Testis (tissue), 2 donors: ENCODE data around the gene POU3F1.
A peak's percentile ranks its signal among the peaks of the same experiment; 100 is the strongest.

Source experiments
- POLR2A ChIP-seq: fragments of 450-650 bp; IDR thresholded peaks from one replicate; pipeline ENCODE4 v1.6.1; 2017; ENCODE audit warnings: antibody characterized with exemption, mild to moderate bottlenecking, moderate library complexity
- TF ChIP-seq, protein P1 (sequence below), 3 experiments: fragments of 450-650 bp in 2 of 3; fragments of 200-600 bp in 1 of 3; sonication (generic) in 1 of 3; IDR thresholded peaks; one replicate each; pipeline ENCODE4 v1.5.1; 2016 to 2019; ENCODE audit warnings: antibody characterized with exemption in 3 of 3, mild to moderate bottlenecking in 2 of 3, moderate library complexity in 1 of 3

GRCh38 chr1:38018864-38019343 lies 27.7 kb downstream of the POU3F1 start:
- TF ChIP-seq, protein P1, sequence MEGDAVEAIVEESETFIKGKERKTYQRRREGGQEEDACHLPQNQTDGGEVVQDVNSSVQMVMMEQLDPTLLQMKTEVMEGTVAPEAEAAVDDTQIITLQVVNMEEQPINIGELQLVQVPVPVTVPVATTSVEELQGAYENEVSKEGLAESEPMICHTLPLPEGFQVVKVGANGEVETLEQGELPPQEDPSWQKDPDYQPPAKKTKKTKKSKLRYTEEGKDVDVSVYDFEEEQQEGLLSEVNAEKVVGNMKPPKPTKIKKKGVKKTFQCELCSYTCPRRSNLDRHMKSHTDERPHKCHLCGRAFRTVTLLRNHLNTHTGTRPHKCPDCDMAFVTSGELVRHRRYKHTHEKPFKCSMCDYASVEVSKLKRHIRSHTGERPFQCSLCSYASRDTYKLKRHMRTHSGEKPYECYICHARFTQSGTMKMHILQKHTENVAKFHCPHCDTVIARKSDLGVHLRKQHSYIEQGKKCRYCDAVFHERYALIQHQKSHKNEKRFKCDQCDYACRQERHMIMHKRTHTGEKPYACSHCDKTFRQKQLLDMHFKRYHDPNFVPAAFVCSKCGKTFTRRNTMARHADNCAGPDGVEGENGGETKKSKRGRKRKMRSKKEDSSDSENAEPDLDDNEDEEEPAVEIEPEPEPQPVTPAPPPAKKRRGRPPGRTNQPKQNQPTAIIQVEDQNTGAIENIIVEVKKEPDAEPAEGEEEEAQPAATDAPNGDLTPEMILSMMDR (IDR thresholded peaks at IDR 0.05) = peak in 2 of 3 experiments; percentile 37 to 48
- TF ChIP-seq POLR2A = no peak
